HG03103 (cell line): ENCODE data around the gene GNG7.
"Not testable (repeated sequence)": the region's sequence is repeated elsewhere in the genome, so short reads cannot be mapped to it uniquely, and the experiment has no call there.

Experiments
- ATAC-seq: cut with Tn5 transposase; IDR thresholded peaks from one replicate; pipeline ENCODE4 v1.9.1; 2021; ENCODE audit warnings: low read depth; ENCODE audit not compliant: unreplicated experiment

GNG7 gene

DNA sequence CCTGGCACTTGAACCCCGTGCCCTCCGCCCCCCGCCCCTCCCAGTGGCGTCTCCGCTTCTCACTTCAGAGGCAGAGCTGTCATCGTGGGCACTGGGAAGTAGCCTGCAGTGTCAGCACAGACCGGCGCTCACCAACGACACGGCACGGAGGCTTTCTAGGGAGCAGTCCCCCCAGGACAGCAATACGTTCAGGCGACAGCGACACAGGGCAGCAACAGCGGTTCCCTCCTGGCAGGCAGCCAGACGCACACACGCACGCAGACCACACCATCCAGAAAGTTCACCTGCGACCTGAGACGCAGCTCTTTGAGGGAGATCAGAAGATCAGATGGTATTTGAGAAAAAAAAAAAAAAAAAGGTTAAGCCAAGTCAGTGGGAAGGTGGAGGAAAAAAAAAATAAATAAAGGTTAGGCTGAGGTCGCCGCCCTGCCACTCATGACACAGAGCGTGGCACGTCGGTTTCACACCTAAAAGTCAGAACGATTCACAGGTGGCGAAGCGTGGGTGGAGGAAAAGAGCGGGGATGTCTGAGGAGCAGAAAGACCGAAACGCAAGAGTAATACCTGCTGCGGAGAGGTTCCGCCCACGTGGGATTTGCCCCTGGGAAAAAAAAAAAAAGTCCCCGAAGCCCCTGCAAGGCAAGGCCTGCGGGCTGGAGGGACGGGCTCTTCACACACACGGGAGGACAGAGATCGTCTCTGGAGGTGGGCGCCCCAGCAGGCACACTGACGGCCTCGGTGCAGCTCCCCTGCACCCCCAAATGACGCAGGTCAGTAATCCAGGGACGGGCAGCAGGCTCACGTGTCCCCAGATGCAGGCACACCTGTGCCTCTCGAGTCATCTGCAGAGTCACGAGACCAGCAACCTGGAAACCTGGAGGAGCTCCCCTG is 94.5 kb downstream of the GNG7 start:
- no peak for ATAC-seq

GRCh38 chr19:2606774-2607173 is 95.7 kb downstream of the GNG7 start:
- ATAC-seq, result not testable (repeated sequence)

- not testable (repeated sequence) for ATAC-seq
Observed at GRCh38 chr19:2605889-2606288, 96.6 kb downstream of the GNG7 start.

GRCh38 chr19:2604747-2605329 is 97.7 kb downstream of the GNG7 start:
- ATAC-seq, result no peak

DNA sequence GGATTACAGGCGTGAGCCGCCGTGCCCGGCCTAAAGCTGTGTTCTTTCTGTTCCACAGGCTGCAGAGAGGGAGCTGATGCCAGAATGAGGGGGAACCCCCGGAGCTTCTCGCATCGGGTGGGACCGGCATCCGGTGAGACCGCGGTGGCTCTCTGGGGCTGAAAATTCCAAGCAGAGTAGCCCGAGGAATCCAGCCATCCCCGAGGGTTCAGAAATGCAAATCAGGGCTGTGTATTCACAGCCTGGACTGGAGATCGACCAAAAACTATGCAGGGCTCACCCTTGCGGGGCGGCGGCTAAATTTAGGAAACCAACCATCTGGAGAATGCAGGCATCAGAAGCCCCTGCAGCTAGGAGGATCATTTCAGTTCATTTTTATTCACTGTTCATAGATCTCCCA is 99.2 kb downstream of the GNG7 start:
- no peak for ATAC-seq

- ATAC-seq, result no peak
Observed at GRCh38 chr19:2602391-2603181, 99.9 kb downstream of the GNG7 start.

- ATAC-seq, result no peak
Observed at GRCh38 chr19:2600914-2601870, 101.3 kb downstream of the GNG7 start.

GRCh38 chr19:2594319-2594718 is 108.2 kb downstream of the GNG7 start:
- ATAC-seq, result no peak

- no peak for ATAC-seq
Observed at GRCh38 chr19:2592824-2593223, 109.7 kb downstream of the GNG7 start.

DNA sequence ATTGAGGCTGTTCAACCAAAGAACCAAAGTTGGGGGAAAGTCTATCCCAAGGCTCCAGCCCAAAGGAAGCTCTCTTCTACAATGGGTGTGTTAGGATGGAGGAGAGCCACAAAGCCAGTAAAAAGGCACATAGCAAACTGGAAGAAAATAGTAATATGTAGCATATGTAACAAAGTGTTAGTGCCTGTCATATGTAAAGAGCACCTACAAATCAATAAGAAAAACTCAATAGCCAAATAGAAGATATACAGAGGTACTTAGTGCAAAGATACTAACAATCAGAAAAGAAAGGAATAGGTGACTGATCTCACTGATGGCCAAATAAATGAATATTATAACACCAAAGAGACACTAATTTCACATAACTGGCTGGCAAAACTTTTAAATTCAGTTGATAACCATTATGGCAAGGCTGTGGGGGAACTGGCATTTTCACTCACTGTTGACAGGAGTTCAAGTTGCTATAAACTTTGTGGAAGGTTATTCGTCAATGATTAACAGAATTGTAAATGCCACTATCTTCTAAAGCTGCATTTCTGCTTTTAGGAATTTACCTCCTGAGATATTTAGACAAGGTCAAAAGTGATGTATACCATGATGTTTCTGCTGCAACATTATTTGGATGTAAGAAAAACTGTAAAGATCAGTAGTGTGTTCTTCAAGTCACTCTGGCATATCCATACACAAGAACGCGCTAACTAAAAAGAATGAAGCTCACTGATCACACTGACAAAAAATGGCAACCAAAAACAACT is 110.8 kb downstream of the GNG7 start:
- no peak for ATAC-seq

GRCh38 chr19:2590630-2591399 is 111.7 kb downstream of the GNG7 start:
- no peak for ATAC-seq

DNA sequence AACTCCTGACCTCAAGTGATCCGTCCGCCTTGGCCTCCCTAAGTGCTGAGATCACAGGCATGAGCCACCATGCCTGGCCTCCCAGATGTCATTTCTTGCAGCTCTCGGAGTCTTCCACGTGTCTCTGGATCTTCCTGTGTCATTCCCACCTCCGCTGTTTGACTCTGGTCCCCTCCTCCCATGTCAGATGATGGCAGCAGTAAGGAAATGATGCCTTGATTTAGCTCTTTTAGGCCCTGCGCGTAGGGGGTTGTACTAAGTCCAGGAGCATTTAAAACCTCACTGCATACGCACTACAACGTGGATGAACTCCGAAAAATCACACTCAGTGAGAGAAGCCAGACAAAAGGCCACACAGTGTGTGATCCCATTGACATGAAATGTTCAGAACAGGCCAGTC is 113.1 kb downstream of the GNG7 start:
- no peak for ATAC-seq

GRCh38 chr19:2588081-2588777 is 114.3 kb downstream of the GNG7 start:
- no peak for ATAC-seq

- no peak for ATAC-seq
Observed at GRCh38 chr19:2587001-2587719, 115.3 kb downstream of the GNG7 start.

DNA sequence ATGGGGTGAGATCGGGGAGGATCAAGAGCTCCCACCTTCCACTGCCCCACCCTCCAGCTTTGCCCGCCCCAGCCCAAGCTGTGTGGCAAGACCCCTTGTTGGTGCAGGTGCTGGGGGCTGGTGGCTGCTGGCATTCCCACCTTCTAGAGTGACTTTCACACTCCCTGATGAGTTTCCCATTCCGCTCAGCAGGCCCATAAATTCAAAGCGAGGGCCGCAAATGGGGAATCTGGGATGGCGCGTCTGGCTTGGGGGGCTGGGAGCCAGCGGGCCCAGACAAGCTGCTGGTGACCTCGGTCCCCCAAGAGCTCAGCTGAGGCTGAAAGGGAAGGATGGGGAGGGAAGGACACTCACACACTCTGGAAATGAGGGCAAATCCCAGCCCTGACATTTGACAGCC is 116.3 kb downstream of the GNG7 start:
- ATAC-seq, result no peak

DNA sequence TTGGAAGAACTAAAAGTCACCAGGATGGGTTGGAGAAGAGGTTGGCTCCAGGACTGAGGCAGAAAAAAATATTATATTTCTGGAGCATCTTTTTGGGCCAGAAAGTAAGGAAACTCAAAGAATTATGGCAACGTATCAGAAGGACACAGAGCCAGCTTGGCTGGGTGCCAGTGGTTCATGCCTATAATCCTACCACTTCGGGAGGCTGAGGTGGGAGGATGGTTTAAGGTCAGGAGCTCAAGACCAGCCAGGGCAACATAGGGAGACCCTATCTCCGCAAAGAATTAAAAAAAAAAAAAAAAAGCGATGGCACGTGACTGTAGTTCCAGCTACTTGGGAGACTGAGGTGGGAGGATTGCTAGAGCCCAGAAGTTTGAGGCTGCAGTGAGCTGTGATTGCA is 118.5 kb downstream of the GNG7 start:
- no peak for ATAC-seq
